Globus pallidus (tissue), 1 donor: Measurements from ENCODE around the gene SERPINC1.
A peak's percentile ranks its signal among the peaks of the same experiment; 100 is the strongest.
"Not testable (repeated sequence)": the region's sequence is repeated elsewhere in the genome, so short reads cannot be mapped to it uniquely, and the experiment has no call there.

ENCODE experiments used
- DNase-seq: peaks from one replicate; pipeline ENCODE4 v3.0.0-alpha.2; 2015; ENCODE audit warnings: low spot score

Gene SERPINC1

DNA sequence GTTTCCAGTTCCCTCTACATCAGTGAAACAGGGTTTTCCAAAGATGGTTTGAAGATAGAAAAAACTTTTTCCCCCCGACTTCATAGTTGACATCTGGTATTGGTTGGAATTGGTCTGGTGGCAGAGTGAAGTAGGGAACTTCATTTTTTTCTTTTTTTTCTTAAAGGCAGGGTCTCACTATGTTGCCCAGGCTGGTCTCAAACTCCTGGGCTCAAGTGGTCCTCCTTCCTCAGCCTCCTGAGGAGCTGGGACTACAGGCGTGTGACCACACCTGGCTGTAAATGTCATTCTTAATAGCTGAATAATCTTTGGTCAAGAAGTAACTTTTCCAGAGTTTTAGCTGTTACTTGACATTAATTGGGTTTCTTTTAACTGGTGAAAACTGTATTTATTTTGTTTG lies 27.2 kb downstream of the SERPINC1 start:
- no peak for DNase-seq

DNA sequence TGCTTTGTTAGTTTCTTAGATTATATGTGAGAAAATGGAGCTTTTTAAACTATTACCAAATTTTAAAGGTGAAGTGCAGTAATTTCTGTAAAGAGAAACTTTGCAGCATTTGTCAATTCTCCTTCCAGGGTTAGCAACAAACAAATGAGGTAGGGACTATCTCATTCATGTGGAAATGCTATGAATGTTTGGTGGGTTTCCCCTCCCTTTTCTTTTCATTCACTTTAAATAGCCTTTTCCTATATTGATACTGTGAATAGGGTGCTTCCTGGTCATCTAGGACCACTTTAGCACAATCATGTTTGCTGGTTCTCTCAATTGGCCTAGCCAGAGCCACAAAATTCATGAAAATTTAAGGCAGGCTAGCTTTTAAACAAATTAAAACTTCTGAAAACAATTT lies 28.4 kb downstream of the SERPINC1 start:
- no peak for DNase-seq

DNA sequence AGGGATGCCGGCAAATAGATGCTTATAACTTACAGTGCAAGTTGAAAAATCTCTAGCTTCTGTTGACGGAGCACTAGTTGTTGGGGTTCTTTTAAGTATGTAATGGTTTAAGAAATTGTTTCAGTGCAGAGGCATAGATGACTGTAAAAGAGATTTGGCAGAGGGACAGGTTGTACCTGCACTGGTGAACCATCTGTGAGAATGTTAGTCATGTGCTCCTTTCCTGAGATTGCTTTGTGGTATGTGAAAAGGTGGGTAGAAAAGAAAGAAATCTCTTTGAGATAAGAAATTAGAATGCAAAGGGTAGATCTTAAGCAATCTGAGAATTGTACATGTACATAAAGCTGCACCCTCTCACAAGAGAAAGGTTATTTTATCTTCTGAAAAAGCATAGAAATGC lies 29.5 kb downstream of the SERPINC1 start:
- DNase-seq, result no peak

DNA sequence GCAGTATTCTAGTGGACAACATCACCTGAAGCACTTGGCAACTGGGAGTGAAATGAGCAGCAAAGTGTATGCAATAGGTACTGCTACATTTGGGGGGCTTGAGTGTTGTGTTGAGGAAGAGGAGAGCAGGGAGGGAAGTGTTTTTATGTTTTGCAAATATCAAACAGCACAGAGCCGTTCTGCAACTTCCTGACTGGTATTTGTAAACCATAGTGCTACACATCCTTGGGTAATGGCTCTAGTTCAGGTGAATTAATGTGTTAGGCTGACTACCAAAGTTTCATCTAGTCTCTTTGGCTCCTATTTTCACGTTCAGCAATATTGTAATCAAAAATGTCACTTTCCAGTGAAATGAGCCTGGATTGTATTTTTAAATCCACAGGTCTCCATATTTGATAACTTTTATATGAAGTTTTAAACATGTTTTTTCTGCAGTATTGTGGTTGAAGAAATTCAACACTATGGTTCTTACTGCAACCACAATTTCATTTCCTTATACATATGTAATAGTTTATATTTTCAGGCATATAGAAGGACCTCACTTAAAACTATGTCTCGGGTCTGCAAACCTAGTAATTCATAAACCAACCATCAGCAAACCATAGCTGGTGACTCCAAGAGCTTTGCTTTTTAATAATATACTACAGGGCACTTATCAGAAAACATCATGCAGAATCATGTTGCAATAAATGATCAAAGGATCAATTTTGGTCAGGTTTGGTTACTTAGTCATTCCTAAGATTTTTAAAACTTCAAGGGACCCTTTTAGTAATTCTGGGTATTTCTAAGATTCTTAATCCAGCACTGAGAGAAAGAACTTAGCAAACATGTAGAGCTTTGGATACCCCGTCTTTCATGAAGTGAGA lies 30.1 kb downstream of the SERPINC1 start:
- DNase-seq, result no peak

DNA sequence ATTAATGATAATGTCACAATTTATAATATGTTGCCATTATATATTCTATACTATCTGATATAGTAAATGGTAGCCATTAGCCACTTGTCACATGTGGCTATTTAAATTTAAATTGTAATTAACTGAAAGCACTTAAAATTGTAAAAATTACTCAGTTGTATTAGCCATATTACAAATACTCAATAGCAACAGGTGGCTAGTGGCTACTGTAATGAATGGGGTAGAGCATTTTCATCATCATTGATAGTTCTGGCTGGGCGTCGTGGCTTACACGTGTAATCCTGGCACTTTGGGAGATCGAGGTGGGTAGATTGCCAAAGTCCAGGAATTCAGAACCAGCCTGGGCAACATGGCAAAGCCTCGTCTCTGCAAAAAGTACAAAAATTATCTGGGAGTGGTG lies 32.4 kb downstream of the SERPINC1 start:
- DNase-seq, result no peak

DNA sequence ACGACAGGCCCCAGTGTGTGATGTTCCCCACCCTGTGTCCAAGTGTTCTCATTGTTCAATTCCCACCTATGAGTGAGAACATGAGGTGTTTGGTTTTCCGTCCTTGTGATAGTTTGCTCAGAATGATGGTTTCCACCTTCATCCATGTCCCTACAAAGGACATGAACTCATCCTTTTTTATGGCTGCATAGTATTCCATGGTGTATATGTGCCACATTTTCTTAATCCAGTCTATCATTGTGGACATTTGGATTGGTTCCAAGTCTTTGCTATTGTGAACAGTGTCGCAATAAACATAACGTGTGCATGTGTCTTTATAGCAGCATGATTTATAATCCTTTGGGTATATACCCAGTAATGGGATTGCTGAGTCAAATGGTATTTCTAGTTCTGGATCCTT lies 36.0 kb downstream of the SERPINC1 start:
- DNase-seq, result not testable (repeated sequence)

DNA sequence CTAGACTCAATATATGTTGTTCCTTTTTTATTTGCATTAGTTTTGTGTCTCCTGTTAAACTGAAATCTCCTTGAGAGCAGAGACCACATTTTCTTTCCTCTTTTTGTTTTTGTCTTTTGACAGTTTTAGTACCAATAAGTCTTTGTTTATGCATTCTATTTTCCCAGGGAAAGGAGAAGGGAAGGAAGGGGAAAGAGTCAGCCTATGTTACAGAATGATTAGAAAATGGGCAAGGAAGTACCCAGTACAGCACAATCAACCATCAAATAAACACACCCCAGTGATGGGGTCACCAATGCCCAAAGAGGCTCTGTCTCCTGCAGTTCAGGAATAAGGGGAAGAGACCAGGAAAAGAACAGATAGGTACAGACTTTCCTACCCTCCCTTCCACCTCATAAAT lies 38.9 kb downstream of the SERPINC1 start:
- DNase-seq, result no peak

DNA sequence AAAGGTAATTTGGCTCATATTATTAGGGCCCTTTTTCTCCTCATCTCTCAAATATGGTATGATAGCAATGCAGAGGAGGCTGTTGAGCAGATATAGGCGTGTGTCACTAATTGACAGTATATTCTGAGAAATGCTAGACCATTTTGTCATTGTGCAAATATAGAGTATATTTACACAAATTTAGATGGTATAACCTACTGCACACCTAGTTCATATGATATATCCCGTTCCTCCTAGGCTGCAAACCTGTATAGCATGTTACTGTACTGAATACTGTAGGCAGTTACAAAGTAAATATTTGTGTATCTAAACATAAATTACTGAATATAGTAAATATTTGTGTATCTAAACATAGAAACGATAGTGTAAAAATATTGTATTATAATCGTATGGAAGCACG lies 40.4 kb downstream of the SERPINC1 start:
- DNase-seq, result no peak

DNA sequence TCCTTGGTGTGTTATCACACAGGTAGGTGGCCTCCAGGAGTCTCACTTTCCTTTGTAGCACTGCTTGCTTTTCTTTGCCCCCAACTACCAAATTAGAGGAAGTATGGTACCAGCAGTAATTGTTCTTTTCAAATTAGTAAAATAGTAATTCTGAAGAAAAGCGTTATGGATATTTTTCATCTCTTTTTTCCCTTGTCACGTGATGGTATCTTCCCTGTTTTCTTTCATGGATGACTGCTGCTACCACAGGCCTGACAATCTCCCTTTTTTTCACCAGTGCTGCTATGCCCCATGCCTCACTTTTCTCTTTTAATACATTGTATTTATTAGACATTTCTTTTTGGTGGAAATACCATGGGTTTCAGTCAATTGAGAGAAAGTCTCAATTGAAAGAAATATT lies 45.6 kb downstream of the SERPINC1 start:
- no peak for DNase-seq

DNA sequence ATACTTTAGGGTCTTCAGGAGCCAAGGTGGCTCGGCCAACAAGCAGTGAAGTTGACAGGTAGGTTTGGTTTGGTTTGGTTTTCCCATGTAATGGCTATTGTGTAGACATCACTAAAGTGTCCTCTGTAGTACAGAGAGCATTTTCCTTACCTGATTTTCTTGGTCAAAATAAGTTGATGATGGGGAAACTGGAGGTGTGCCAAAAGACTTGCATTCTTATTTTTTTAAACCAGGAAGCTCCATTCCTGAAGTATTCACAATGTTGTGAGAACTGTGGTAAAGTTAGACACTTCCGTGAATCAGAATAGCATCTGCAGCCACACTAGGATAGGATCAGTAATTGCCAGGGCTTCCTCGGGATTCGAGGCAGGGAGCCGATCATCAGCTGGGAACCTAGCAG lies 46.0 kb downstream of the SERPINC1 start:
- no peak for DNase-seq

DNA sequence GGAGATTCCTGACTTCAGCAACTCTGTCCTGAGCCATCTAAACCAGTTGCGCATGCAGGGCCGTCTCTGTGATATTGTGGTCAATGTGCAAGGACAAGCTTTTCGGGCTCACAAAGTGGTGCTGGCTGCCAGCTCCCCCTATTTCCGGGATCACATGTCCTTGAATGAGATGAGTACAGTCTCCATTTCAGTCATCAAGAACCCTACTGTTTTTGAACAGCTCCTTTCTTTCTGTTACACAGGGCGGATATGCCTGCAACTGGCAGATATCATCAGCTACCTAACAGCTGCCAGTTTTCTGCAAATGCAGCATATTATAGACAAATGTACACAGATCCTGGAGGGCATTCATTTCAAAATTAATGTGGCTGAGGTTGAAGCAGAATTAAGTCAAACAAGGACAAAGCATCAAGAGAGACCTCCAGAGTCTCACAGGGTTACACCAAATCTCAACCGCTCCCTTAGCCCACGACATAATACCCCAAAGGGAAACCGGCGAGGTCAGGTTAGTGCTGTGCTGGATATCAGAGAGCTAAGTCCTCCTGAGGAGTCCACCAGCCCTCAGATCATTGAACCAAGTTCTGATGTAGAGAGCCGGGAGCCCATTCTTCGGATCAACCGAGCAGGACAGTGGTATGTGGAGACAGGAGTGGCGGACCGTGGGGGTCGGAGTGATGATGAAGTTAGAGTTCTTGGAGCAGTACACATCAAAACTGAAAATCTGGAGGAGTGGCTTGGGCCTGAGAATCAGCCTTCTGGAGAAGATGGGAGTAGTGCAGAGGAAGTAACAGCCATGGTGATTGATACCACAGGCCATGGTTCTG lies 46.7 kb downstream of the SERPINC1 start:
- peak; percentile 78 for DNase-seq

DNA sequence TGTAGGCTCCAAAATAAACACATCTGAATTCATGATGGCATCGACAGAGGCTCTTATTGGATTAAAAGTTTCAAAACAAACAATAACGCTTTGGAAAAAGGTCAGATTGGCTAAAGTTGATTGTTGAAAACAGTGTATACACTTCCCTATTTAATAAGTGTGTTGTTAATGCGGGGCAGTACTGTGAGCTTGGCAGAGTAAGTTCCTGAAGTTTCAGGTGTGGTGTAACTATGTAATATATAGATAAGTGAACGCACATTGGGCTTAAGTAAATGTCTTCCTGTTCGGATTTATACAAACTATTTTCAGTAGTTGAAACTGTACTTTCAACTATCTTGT lies 48.1 kb downstream of the SERPINC1 start:
- no peak for DNase-seq

DNA sequence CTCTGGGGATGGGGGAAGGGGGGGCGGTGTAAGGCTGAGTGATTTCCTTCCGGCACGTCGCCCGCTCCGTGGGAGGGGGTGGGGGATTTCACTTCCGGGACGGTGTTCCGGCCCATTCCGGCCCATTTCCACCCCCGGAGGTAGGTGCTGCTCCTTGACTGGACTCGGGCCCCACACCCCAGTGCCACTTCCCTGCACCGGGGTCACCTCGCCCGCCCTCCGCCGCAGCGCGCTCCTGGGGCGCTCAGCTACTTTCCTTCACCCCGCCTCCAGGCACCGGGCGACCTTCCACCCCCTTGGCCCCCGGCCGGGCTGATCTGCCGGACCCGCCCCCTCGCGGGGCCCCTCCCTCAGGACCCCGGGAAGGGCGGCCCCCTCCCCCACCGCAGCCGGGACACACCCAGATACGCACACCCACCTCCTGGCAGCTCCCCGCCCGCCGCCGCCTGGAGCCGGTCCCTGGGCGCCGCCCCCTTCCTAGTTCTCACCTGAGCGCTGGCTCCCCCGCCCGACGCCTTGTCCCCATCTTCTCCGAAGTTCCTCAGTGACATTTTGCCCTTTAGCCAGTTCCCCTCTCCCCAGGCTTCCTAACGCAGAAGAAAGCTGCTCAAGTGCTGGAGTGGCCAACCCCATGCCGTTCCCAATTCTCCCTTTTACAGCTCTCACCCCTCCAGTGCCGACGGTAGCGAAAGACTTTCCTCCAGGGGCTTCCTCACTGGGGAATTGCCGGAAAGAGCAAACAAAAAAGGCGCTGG lies 48.7 kb downstream of the SERPINC1 start, which contains the start of gene ZBTB37:
TSS of gene ZBTB37 (plus strand) at position 115 of the 755 bp plus-strand sequence. CDS start 1,846 bp downstream, outside the sequence.
- peak; percentile 50 for DNase-seq

DNA sequence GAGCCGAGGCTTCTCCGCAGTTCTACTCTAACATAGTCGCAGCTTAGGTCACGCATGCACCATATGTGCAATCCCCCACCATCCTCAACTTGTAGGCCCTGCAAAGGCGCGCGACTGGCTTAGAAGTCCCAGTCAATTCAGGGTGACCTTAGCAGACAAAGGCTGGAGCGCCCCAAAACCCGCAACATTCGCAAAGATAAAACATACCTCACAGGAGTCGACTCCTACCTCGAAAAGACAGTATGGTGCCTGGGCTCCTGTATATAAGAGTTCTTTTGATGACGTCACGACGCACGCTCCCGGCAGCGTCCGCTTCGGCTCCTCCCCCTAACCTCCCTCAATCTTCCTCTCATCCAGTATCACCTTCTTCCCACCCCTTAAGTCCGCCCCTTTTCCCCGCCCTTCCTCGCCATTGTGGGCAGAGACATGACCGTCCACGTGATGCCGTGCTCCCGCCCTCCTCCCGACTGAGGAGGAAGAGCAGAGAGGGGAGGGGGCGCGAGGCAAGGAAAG lies 49.3 kb downstream of the SERPINC1 start, which contains the start of gene GAS5:
TSS of gene GAS5 (minus strand) at position 237 of the 513 bp plus-strand sequence.
- peak; percentile 99 for DNase-seq

DNA sequence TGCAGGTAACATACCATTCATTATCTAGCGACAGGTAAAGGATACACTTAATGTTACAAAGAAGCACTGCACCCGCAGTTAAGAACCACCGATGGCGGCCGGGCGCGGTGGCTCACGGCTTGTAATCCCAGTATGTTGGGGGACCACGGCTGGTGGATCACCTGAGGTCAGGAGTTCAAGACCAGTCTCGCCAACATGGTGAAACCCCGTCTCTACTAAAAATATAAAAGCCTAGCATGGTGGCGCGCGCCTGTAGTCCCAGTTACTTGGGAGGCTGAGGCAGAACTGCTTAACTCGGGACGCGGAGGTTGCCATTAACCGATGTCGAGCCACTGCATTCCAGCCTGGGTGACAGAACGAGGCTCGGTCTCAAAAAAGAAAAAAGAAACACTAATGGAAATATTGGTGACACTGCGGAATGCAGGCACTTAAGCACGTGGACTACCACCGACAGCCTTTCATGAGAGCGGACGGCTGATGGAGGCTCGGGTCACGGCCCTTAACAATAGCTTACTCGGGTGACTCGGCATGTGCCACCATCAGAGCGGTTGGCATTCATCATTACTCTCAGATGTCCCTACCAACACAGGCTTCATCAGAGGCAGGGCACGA lies 49.9 kb downstream of the SERPINC1 start:
- DNase-seq, result no peak

DNA sequence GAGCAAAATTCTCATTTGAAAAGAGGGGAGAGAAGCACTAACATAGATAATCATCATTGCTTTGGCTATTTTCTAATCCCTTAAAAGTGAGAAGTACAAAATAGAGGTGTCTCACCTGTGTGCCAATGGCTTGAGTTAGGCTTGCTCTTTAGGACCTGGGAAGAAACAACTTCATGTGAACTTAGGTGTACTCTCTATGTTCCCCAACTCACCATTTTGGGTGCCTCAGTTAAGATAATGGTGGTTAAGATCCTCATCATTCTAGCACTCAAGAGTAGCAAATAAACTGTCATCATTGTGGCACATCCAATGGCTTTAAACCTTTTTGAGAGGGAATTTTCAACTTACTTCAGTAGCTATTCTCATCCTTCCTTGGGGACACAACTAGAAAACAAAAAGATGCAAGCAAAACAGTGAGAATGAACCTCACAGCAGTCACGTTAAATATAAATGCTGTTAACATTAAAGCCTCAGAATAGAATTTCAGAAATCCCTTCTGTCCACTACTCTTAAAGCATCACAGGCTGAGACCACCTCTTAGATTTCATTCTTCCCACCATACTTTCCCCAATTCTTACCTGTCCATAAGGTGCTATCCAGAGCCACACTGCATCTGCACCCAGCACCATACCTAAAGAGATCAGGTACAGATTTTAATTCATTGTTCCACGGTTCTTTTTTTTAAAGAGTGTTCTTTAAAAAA lies 50.6 kb downstream of the SERPINC1 start:
- DNase-seq, result no peak

DNA sequence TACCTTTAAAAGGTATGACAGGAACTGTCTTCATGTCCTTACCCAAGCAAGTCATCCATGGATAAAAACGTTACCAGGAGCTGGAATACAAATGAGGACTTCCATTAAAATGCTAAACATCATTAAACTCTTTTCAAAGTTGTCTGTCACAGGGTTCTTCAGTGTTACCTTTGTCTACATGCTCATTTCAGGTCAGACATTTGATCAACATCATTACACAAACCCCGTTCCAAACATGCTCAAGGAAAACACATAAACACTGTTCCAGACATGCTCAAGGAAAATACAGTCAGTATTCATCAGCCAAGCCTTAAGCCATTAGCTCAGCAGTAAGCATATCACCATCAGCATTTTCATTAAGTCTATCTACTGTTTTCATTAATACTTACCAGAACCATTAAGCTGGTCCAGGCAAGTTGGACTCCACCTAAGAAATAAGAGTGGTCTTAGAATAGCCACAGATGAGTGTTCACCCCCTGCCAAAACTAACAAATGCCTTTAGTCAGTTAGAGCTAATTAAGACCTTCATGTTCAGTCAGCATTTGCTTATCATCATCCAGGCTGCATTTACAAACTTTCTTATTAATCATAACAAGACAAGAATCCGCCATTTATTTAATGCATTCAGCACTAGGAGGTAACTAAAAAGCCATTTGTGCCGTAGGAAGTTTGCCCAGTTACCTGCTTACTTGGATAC lies 51.5 kb downstream of the SERPINC1 start:
- no peak for DNase-seq

DNA sequence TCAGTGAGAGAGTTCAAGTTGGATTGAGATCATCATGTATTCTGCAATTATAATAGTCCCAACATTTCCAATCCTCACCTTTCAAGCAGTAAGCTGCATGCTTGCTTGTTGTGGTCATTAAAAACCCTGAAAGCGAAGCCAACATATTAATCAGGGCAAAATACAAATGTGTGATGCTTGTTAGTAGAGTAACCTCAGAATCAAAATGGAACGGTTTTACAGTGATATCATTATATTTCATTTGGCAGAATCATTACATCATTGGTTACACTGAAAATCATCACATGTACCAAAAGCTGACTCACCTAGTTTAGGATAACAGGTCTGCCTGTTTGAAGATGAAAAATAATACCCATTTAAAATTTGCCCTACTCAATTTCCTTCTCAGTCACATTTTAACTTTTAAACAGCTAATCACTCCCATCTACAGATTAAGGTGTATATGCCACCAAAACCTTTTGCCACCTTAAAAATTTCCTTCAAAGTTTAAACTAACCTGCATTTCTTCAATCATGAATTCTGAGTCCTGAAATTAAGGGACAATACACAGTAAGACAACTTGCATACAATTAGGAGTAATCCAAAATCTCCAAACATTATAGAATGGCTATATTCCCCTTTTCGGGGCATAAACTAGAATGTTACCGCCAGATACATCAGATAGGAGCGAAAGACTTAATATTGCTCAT lies 52.8 kb downstream of the SERPINC1 start:
- DNase-seq, result no peak

DNA sequence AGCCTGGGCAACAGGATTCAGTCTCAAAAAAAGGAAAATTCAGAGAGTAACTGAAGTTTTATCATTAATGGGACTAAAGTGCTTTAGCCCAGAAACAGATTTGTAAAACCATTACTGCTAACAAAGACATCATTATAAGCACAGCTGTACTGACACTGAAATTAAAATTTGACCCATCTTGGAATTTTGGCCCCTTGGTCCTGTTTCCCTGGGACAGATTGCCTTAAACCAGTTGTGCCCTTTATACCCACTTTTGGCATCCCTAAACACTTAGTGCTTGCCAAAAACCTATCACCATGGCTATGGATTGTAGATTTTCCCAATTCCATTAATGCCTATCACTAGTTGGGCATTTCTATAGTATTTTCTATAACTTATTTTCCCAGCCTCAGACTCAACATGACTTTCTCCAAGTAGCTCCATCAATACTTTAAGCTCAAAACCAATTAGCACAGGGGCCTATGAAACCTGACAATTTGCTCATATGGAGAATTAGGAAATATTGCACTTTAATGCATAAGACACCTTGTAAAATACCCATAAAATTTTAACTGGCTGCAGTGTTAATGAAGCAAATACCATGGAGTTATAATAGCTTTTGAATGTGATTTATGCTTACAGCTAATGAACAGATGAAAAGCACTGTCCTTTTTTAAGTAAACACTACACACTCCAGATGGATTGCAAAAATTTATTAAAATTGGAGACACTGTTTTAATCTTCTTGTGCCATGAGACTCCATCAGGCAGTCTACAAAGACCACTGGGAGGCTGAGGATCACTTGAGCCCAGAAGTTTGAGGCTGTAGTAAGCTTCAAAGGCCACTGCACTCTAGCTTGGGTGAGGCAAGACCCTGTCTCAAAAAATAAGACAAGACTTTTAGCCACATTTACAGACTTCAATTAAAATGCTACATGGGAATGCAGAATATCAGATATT lies 53.6 kb downstream of the SERPINC1 start:
- no peak for DNase-seq
